GM21526 (cell line): ENCODE measurements around the gene RERE.

ENCODE experiments used
- ATAC-seq: cut with Tn5 transposase; IDR thresholded peaks from one replicate; pipeline ENCODE4 v1.9.1; 2021; ENCODE audit warnings: moderate library complexity; ENCODE audit not compliant: unreplicated experiment, low FRiP score

The RERE gene

GRCh38 chr1:8722366-8722765 is 95.1 kb downstream of the RERE start:
- no peak for ATAC-seq

DNA sequence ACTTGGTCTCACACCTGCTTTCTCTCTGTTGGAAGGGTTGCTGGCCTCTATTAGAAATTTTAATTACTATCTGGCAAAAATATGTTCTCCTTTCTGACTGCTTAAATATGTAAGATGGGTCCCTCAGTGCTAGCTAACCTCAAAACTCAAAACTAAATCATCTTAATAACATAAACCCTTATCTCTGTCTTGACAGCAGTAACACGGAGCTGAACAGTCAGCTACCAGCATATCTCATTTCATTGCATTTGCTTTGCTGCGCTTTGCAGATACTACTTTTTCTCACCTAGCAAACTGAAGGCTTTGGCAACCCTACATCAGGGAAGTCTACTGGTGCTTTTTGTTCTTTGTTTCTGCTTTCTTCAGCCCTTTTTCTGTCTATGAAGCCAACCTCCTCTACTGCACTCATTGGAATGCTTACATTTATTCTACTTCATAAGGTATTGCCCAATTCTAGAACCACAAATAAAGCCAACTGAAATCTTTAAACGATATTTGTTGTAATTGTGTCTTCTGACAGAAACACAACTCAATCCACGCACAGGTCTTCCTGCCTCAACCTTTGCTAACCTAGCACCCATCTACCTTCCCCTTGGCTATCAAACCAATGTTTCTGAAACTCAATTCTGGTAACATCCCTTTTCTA is 95.6 kb downstream of the RERE start:
- no peak for ATAC-seq

GRCh38 chr1:8720347-8720746 is 97.1 kb downstream of the RERE start:
- no peak for ATAC-seq

- ATAC-seq: no peak
Measured at GRCh38 chr1:8718850-8719361, 98.5 kb downstream of the RERE start.

GRCh38 chr1:8717148-8717547 is 100.3 kb downstream of the RERE start:
- no peak for ATAC-seq

GRCh38 chr1:8716238-8716637 is 101.2 kb downstream of the RERE start:
- no peak for ATAC-seq

DNA sequence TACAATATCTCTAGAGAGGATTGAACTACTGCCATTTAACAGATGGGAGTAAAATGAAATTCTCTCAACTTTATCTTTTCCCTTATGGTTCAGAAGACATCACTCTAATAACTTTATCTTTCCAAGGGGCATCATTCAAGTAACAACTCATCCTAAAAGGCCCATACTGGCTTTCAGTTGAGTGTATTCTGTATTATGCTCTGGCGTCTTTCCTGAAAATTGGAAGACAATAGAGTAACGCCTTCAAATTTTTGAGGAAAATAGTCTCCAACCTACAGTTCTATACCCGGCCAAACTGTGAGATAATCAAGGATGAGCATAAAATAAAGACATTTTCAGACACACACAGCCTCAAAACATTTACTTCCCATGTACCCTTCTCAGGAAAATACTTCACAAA is 103.3 kb downstream of the RERE start:
- ATAC-seq: no peak

GRCh38 chr1:8712413-8713231 is 104.8 kb downstream of the RERE start:
- ATAC-seq: no peak

GRCh38 chr1:8711873-8712412 is 105.5 kb downstream of the RERE start:
- ATAC-seq: no peak

- no peak for ATAC-seq
Measured at GRCh38 chr1:8711151-8711550, 106.3 kb downstream of the RERE start.

- ATAC-seq: no peak
Measured at GRCh38 chr1:8708259-8708658, 109.2 kb downstream of the RERE start.

GRCh38 chr1:8706995-8707396 is 110.4 kb downstream of the RERE start:
- no peak for ATAC-seq

DNA sequence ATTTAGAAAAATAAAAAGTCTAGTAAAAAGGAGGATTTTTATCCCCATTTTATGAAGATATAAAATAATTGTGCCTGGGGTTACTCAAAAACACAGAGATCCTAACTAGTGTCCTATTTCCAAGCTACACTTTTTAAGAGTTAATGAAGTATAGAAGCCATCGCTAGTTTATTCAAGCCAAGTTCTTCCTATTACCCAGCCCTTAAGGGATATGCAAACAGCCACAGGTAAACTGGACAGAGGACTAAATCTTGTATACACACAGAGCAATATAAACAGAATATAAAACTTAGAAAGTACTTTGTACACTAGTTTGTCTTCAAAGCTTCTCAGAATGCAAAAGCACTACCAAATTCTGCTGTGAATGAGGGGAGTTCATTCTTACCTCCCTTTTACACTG is 111.1 kb downstream of the RERE start:
- ATAC-seq: no peak

GRCh38 chr1:8704866-8705506 is 112.5 kb downstream of the RERE start:
- no peak for ATAC-seq

- ATAC-seq: peak; percentile 64
Measured at GRCh38 chr1:8702850-8703810, 114.3 kb downstream of the RERE start.

GRCh38 chr1:8702472-8702849 is 115.0 kb downstream of the RERE start:
- ATAC-seq: no peak

DNA sequence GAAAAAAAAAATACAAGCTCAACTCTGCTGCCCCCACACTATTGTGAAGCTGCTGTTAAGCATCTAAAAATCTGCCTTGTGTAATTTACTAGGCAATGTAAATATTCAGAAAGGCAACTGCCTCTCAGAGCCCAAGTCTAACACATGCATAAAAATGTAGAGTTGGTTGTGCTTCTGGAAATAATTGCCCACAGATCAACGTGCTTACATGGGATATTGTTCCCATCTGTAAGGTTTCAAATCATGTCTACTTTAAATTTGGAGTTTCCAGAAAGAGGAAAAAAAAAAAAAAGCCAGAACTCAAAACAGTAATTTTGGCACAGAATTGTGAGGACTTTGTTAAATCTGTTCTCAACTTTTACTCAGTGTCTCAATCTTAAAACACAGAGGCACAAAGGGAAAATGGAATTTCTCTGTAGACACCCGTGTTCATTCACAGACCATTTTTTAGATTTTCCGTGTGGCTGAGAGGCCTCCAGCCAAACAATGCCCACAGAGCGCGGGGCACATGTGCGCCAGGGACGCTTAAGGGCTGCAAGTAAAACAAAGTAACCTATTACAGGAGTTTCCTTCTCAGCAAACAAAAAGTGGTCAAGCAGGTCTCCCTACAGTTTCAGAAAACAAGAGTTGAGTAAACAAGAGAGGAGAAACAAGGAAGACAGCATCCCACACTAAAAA is 115.5 kb downstream of the RERE start:
- no peak for ATAC-seq

DNA sequence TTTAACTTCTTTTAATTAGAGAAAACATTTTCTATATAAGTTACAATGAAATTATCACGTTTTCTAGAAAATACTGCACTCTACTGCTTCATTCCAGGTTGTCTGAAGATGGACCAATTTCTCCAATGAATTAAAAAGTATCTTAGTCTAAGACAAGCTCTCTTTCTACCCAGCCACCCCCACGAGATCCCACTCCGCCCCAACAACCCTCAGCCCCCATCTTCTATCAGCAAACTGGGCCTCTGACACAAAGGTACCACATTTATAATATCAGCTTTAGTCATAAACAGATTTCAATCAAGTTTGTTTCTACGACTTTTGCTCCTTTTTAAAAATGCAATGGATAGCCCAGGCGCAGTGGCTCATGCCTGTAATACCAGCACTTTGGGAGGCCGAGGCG is 117.8 kb downstream of the RERE start:
- no peak for ATAC-seq

GRCh38 chr1:8698937-8699447 is 118.4 kb downstream of the RERE start:
- ATAC-seq: no peak
